Brain microvascular endothelial cell (primary cell): ENCODE results near the gene DUOX2.
A peak's percentile ranks its signal among the peaks of the same experiment; 100 is the strongest.

ENCODE experiments used
- DNase-seq: peaks from one replicate; pipeline ENCODE4 v3.0.0-alpha.2; 2020
- H3K27ac ChIP-seq: fragments of 250-450 bp; sonication (Bioruptor Pico); 2 replicates; pipeline ENCODE4 v1.5.1; 2020; ENCODE audit warnings: mild to moderate bottlenecking, moderate library complexity
- H3K27me3 ChIP-seq: fragments of 250-450 bp; sonication (Bioruptor Pico); replicated peaks from 2 replicates; pipeline ENCODE4 v1.5.1; 2020; ENCODE audit warnings: mild to moderate bottlenecking
- H3K36me3 ChIP-seq: fragments of 250-450 bp; sonication (Bioruptor Pico); replicated peaks from 2 replicates; pipeline ENCODE4 v1.5.1; 2020; ENCODE audit warnings: mild to moderate bottlenecking
- H3K4me3 ChIP-seq: 2 replicates; pipeline ENCODE4 v1.5.1; 2011; ENCODE audit warnings: low read depth, mild to moderate bottlenecking, control low read depth, low read length, moderate library complexity
- CTCF ChIP-seq: IDR thresholded peaks from 2 replicates; pipeline ENCODE4 v1.5.1; 2011; ENCODE audit warnings: low read depth, mild to moderate bottlenecking, moderate library complexity, low read length, control low read depth, inconsistent platforms; ENCODE audit errors: missing control alignments
- in situ Hi-C: cut with HindIII; loops from 2 replicates; pipeline ENCODE4 v1.10.0; 2017; ENCODE audit warnings: low sequenced_read_pairs, low pct_ligation_motif_present

Gene DUOX2

GRCh38 chr15:45121706-45122417 is 7.9 kb upstream of the DUOX2 start:
- DNase-seq: peak; percentile 83
- H3K27me3 ChIP-seq: peaks cover 8% of the 10 kb centered on the region
- no peak overlapping the region for H3K4me3 ChIP-seq
- no peak for TF ChIP-seq CTCF
- no peaks in the 10 kb centered on the region for H3K36me3 ChIP-seq
- H3K27ac ChIP-seq: no peak overlapping the region
- in situ Hi-C loops: no loop called here

- no peak for TF ChIP-seq CTCF
- peaks cover 16% of the 10 kb centered on the region for H3K27me3 ChIP-seq
- no peaks in the 10 kb centered on the region for H3K36me3 ChIP-seq
- H3K4me3 ChIP-seq: no peak overlapping the region
- no peak overlapping the region for H3K27ac ChIP-seq
- DNase-seq: no peak
- in situ Hi-C loops: no loop called here
These were observed 7.0 kb upstream of the DUOX2 start for GRCh38 chr15:45121020-45121419.

- Histone ChIP-seq H3K4me3 (no peak overlapping the region), H3K36me3 (no peaks in the 10 kb centered on the region), H3K27me3 (peaks cover 23% of the 10 kb centered on the region), H3K27ac (no peak overlapping the region)
- DNase-seq: no peak
- no peak for TF ChIP-seq CTCF
- in situ Hi-C loops: no loop called here
These were observed 6.4 kb upstream of the DUOX2 start for GRCh38 chr15:45120081-45120972.

GRCh38 chr15:45118996-45119395 is 5.0 kb upstream of the DUOX2 start:
- no peak for DNase-seq
- Histone ChIP-seq H3K27me3 (peaks cover 37% of the 10 kb centered on the region), H3K36me3 (no peaks in the 10 kb centered on the region), H3K27ac (no peak overlapping the region), H3K4me3 (no peak overlapping the region)
- TF ChIP-seq CTCF: no peak
- in situ Hi-C loops: no loop called here

GRCh38 chr15:45118131-45118588 is 4.2 kb upstream of the DUOX2 start:
- Histone ChIP-seq H3K27ac (no peak overlapping the region), H3K4me3 (peak overlapping the region; percentile 5), H3K36me3 (no peaks in the 10 kb centered on the region), H3K27me3 (peaks cover 45% of the 10 kb centered on the region)
- DNase-seq: peak; percentile 87
- in situ Hi-C loops: no loop called here
- TF ChIP-seq CTCF: peak; percentile 100
